Measurements from ENCODE around the gene LRRFIP2.
"Not testable (repeated sequence)": the region's sequence is repeated elsewhere in the genome, so short reads cannot be mapped to it uniquely, and the experiment has no call there.

LRRFIP2 gene

DNA sequence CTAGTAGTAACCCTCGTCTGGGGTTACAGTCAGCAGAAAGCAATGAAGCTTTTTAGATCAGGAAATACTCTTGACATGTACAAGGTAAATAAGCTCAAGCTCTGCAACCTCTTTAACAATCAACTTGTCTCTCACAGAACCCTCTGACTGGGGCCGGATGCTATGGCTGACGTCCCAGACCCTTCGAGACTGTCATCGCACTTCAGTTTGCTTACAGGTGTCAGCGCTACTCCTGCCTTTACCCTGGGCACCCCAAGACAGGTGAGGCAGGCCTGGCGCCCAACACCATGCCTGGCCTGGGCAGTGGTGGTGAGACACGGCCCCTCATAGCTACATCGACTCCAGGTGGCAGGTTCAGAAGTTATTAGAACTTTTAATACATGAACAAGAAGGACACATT is 30.6 kb downstream of the LRRFIP2 start:
- no peak for DNase-seq (ENCODE audit: low read depth in 2 of 2)

DNA sequence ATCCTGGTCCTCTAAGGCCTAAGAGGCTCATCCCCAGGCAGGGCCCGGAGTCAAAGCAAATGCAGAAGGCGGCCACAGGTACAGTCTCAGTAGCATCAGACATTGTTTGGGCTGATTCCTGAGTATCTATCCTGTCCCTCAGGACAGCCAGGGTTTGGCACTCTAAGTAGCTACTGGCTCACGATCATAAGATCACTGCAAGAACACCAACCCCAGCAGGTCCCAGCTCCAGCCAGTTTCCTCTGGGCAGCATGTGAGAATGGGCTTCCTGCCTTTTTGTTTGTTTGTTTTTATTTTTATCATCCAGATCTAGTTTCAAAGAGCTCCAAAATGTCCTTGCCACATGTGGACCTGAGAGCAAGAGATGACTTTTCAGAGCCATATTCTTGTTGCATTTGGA is 32.7 kb downstream of the LRRFIP2 start:
- no peak for DNase-seq (ENCODE audit: low read depth in 2 of 2)

DNA sequence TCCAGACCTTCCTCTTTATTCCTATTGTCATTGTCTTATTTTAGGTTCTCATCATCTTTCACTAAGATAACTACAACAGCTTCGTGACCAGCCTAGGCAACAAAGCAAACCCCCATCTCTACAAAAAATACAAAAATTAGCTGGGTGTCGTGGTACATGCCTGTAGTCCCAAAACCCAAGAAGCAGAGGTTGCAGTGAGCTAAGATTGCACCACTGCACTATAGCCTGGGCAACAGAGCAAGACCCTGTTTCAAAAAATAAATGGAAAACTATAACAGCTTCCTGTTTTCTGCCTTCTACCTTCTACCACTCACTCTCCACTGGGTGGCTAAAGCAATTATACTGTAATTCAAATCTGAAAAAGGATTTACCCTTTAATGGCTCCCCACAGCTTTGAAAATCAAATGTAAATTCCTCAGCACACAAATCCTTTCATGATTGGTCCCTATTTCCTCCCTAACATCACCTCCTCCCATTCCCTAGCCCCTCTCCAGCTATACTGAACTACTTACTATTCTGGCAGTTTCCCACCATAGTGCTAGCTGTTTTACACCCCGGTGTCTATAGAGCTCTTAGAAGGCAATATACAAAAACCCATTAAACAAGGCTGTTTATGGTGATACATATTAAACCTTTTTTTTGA is 33.4 kb downstream of the LRRFIP2 start:
- no peak for DNase-seq (ENCODE audit: low read depth in 2 of 2)

DNA sequence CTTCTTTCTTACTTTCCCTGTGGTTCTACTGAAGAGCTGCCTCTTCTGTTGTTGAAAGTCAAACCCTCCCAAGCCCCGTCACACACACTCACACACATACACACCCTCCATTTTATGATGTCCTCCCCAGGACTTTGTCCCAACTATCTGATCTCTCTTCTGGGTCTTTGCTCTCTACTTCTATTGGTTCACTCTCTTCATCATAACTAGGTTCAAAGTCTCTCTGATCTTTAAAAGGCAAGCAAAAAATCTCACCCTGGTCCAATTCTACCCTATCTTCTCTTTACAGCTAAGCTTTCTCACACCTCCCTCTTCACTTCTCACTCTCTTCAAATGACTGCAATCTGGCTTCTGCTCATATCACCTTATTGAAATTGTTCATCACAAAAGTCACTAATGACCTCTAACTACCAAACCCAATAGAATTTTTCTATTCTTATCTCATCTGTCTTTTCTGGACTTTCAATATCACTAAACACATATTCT is 34.8 kb downstream of the LRRFIP2 start:
- DNase-seq (ENCODE audit: low read depth in 2 of 2): no peak

DNA sequence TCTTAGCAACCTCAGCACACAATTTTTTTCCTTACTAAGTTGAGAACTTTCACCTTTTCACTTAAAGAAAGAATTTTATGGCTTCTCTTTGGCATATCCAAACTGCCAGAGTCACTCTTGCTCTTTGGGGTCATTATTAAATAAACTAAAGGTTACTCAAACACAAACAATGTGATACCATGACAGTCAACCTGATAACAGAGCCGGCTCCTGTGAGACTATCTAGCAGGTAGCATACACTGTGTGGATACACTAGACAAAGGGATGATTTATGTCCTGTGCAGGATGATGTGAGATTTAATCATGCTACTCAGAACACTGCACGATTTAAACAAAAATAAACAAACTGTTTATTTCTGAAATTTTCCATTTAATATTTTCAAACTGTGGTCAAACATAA is 35.6 kb downstream of the LRRFIP2 start:
- no peak for DNase-seq (ENCODE audit: low read depth in 2 of 2)

DNA sequence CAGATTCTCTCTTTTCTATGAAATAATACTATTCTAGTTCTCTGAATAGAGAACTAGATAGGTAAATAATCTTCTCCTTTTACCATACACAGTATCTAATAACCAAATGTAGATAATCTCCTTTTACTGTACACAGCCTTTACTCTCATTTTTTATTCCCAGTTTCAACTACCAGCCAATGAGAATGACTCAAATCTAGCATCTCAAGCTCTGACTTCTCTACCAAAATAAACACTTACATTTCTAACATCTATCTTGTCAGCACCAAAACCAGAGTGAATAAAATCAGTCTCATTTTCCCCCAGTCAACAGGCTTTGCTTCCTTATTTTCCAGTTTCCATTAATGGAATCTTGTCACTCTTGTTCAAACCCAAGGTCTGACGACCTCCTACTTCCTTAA is 36.9 kb downstream of the LRRFIP2 start:
- DNase-seq (ENCODE audit: low read depth in 2 of 2): no peak

DNA sequence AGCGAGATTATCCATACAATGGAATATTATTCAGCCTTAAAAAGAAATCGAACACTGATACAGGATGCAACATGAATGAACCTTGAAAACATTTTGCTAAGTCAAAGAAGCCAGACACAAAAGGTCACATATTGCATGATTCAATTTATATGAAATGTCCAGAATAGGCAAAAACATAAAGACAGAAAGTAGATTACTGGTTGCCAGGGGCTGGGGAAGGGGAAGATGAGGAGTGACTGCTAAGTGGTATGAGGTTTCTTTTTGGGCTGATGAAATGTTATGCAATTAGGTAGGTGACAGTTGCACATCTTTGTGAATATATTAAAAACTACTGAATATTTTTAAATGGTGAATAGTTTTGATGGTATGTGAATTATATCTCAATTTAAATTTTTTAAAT is 38.3 kb downstream of the LRRFIP2 start:
- no peak for DNase-seq (ENCODE audit: low read depth in 2 of 2)

DNA sequence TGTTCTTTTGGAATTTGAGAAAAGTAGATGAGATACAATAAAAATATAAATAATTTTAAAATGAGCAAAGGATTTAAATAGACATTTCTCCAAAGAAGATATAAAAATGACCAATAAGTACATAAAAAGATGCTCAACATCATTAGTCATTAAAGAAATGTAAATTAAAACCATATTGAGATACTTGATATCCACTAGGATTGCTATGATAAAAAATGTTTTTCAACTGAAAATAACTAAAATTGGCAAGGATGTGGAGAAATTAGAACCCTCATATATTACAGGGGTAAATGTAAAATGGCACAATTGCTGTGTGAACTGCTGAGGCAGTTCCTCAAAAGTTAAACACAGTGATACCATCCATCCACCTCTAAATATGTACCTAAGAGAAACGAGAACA is 38.8 kb downstream of the LRRFIP2 start:
- no peak for DNase-seq (ENCODE audit: low read depth in 2 of 2)

DNA sequence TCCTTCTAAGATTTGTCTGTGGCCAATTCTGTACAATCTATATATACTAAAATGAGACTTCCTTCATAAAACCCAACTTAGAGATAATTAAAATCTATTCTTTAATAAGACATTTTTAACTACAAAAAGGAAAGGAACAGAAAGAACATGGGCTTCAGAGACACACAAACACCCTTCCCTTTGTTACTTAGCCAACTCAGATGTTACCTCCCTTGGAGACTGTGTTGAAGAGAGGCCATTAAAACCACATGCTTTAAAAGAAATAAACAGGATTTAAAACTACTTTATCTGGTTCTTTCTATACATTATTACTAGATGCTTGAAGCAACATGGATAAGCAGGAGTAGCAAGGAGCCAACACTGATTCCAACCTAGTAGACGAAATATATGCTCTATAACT is 42.0 kb downstream of the LRRFIP2 start:
- no peak for DNase-seq (ENCODE audit: low read depth in 2 of 2)

DNA sequence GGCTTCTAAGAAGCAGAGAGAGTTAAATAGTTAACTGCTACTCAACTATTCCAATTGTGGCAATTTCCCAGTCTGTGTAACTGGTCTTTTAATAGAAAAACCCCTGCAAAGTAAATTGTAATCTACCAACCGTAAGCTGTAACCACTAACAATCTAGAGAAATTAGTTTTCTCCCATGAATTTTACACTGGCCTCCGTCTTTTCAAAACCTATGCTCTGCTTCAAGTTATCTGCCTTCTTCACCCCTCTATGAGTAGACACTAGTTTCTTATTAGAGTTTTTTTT is 42.6 kb downstream of the LRRFIP2 start:
- no peak for DNase-seq (ENCODE audit: low read depth in 2 of 2)

DNA sequence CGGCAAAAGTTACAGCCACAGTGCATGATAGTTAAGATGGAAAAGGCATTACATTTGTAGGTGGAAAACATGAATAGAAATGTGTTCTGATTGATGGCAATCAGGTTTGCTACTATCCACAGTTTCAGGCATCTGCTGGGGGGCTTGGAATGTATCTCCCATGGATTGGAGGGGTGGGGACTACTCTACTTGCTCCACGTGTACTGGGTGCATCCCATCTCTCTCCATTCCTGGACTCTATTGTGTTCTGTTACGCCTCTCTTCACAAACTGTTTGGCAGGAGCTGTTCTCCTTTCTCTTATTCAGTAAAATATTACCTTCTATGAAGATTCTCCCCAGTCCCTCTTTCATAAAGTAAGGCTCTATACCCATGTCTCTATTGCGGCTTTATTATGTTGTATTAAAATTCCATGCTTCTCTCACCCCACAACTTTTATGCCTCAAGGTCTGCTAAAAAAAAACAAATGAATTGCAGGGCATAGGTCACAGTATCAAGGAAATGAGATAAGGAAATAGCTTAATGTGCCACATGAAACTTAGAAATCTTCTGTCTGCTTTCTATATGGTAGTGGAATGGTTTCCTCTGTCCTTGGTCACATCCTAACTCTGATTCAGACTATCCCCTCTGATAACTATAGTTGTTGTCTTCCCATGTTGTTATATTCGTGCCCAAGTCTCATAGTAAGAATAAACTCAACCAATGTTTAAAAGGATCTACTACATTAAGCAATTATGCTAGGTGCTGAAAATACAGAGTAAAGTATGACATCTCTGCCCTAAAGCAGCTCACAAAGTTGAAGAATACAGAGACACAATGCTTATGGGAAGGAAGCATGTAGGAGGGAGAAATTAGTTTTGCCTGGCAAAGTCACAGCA is 43.2 kb downstream of the LRRFIP2 start:
- no peak for DNase-seq (ENCODE audit: low read depth in 2 of 2)

DNA sequence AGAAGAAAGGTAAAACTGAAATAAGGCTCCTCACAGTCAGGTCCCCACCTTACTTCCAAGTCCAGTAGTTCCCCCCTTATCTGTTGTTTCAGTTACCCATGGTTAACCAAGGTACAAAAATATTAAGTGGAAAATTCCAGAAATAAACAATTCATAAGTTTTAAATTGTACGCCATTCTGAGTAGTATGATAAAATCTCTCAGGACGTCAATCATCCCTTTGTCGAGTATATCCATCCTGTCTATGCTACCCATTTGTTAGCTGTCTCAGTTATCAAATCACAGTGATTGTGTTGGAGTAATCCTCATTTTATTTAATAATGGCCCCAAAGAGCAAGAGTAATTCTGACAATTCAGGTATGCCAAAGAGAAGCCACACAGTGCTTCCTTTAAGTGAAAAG is 43.9 kb downstream of the LRRFIP2 start:
- DNase-seq (ENCODE audit: low read depth in 2 of 2): no peak

DNA sequence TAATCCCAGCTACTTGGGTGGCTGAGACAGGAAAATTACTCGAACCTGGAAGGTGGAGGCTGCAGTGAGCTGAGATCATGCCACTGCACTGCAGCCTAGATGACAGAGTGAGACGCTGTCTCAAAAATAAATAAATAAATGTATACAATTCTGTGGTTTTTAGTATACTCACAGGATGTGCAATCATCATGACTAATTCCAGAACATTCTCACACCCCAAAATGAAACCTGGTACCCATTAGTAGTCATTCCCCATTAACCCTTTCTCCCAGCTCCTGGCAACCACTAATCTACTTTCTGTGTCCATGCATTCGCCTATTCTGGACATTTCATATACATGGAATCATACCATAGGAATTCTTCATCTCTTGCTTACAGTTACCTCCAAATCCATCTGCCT is 44.5 kb downstream of the LRRFIP2 start:
- no peak for DNase-seq (ENCODE audit: low read depth in 2 of 2)

DNA sequence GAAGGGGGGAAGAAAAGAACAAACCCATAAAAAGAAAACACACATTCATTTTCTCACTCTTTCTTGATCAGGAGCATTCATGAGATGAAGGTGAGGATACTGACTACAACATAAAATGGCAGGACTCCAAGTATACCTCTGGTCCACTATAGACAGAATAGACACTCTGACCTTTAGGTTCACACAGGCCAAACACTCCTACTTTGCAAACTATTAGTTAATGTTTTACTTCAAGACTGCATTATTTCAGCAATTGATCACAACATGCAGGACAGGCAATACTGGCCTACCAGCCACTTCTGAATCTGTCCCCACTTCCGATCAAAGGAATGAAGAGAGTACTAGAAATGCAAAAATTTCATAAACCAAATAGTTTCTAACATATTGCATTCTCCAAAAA is 47.0 kb downstream of the LRRFIP2 start:
- no peak for DNase-seq (ENCODE audit: low read depth in 2 of 2)

DNA sequence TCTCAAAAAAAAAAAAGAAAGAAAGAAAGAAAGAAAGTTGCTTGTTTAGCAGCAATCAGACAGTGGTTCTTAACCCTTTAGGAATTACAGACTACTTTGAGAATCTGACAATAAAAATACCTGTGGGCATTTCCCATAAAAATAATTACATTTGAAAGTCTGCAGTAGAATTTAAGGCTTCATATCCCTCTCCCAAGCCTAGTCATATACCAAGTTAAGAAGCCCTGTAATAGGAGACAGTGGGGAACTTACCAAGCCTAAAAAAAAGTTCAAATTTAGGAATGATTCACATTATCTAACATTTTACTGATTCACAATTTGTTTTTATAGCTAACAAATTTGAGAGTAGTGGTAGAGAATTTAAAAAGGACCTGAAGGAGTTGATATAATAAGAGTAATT is 47.5 kb downstream of the LRRFIP2 start:
- DNase-seq (ENCODE audit: low read depth in 2 of 2): no peak

DNA sequence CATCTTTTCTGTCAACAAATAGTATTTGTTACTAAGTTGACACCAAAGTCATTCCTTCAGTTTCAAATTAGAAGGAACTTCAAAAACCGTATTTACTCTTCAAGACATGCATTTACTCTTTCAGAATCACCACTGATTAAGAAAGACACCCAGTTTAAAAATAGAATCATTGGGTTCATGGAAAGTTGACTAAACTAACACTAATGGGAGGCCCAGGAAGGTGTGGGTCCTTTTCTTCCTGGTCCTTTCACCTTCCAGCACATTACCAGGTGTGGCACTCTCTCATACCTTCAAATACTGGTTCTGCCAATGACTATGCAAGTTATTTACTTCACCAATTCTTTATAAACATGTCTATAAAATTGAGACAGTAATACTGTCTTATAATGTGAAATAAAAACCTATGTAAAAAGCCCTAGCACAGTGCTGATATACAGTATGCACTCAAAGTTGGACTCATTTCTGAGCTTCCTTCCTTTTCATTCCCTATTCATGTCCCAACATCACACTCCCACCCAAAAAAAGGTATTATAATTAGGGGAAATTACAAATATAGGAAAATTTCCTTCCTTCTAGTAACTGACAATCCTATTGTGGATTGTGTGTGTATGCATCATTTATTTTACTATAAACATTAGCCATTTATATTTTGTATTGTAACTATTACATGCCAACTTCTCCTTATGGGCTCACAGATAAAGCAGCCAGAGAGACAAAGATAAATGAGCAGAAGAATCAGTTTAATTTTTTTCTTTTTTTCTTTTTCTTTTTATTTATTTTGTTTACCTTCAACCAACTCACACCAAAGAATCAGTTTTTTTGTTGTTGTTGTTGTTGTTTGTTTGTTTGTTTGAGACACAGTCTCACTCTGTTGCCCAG is 48.9 kb downstream of the LRRFIP2 start:
- DNase-seq (ENCODE audit: low read depth in 2 of 2): no peak

DNA sequence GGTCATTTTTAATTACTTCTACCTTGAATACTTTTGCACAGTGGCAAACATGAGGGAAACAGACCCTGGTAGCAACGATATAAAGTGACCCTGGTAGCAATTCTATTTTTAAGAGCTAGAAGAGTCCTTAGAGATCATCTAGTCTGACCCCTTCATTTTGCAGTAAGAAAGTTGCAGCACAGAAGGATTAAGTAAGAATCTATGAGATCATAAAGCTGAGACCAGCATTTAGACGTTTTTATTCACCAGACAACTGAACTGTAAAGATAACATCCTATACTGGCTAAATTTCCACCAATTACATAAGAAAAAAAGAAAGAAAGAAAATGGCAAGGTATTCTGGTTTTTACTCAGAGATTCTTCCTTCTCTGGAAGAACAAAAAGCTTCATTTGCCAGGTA is 49.9 kb downstream of the LRRFIP2 start:
- DNase-seq (ENCODE audit: low read depth in 2 of 2): no peak

DNA sequence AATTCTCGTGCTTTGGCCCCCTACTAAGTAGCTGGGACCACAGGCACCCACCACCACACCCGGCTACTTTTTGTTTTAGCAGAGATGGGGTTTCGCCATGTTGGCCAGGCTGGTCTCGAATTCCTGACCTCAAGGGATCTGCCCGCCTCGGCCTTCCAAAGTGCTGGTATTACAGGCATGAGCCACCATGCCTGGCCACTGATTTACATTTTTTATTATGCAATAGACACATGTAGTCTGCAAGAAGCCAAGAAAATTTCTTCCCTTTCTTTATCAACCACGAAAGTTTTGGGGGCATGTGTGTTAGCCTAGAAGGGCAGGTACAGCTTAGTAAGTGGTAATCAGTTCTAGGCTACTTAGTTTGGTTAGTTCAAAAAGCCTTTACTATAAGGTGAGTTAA is 51.1 kb downstream of the LRRFIP2 start:
- no peak for DNase-seq (ENCODE audit: low read depth in 2 of 2)

DNA sequence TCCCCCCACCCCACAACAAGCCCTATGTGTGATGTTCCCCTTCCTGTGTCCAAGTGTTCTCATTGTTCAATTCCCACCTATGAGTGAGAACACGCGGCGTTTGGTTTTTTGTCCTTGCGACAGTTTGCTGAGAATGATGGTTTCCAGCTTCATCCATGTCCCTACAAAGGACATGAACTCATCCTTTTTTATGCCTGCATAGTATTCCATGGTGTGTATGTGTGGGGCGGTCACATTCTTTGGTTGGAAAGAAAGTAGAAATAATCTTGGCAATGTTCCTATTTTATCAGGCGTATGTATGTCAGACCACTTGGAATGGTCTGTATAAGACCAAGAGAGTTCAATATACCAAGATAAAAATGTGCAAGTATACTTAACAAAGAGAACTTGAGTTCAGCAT is 52.3 kb downstream of the LRRFIP2 start:
- not testable (repeated sequence) for DNase-seq (ENCODE audit: low read depth in 2 of 2)

DNA sequence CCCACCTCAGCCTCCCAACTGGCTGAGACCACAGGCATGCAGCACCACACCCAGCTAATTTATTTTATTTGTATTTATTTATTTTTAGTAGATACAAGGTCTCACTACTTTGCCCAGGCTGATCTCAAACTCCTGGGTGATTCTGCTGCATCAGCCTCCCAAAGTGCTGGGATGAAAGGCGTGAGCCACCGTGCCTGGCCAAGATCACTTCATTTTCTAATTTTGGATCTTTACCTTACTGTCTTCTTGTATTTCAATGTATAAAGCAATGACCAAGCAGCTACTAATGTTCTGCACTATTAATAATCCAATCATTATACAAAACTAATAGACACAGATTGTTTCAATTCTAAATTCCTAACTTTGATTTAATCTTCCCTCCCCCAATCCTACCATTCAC is 56.2 kb downstream of the LRRFIP2 start:
- DNase-seq (ENCODE audit: low read depth in 2 of 2): no peak

DNA sequence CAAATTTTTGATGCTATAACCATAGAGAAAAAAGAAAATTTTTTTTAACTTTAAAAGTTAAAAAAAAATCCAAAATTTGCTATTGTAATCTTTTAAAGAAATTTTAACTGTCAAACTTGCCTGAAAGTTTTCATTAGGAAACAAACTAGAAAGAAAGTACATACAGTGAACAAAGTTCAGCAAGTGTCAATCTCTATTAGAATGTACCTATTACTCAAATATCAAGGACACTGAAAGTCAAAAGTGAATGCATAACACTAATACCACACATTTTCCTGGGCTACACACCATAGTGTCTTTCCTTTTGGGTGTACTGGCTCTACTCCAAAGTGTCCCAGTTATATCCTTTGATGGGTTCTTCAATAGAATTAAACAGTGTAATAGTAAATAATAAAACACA is 56.8 kb downstream of the LRRFIP2 start:
- no peak for DNase-seq (ENCODE audit: low read depth in 2 of 2)

DNA sequence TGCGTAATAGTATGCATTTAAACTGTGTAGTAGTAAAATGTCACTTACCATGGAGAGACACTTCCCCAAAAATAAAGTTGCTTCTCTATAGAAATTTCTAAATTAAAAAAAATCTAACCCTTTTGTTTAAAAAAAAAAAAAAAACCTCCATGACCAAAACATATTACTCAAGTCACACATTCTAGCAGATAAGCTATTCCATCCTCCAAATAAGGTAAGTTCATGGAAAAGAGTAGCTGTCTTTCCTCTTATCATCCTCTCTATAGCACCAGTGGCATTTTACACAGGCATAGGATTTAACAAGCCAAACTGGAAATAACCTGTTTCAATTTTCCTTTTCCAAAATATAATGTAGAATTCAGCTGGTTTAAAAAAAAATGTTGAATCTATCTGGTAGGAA is 57.4 kb downstream of the LRRFIP2 start:
- no peak for DNase-seq (ENCODE audit: low read depth in 2 of 2)

DNA sequence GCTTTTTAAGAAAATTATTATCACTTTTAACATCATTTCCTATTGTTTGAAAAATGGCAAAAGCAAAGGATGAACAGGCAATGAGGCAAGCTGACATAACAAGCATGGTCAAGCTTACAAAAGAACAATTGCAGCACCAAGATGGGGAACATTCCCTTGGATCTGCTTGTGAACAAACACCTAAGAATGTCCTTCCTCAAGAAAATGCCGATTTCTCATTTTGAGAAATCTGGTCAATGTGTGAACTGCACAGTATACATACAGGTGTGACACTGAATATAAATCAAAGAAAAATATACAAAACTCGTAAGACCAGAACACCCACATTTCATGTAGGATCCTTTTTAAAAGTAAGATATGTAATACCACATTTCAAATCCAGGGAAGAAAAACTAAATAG is 58.9 kb downstream of the LRRFIP2 start:
- no peak for DNase-seq (ENCODE audit: low read depth in 2 of 2)

All from stimulated activated CD8-positive, alpha-beta memory T cell treated with anti-CD3 and anti-CD28 coated beads, Interleukin-7, amount 100 ng/mL, for 1 hour (primary cell).